Ecto neural progenitor cell (in vitro differentiated cells): ENCODE measurements around the gene KEL.

ENCODE experiments used
- DNase-seq: peaks from one replicate; pipeline ENCODE4 v3.0.0-alpha.2; 2018; ENCODE audit warnings: low spot score

KEL gene

DNA sequence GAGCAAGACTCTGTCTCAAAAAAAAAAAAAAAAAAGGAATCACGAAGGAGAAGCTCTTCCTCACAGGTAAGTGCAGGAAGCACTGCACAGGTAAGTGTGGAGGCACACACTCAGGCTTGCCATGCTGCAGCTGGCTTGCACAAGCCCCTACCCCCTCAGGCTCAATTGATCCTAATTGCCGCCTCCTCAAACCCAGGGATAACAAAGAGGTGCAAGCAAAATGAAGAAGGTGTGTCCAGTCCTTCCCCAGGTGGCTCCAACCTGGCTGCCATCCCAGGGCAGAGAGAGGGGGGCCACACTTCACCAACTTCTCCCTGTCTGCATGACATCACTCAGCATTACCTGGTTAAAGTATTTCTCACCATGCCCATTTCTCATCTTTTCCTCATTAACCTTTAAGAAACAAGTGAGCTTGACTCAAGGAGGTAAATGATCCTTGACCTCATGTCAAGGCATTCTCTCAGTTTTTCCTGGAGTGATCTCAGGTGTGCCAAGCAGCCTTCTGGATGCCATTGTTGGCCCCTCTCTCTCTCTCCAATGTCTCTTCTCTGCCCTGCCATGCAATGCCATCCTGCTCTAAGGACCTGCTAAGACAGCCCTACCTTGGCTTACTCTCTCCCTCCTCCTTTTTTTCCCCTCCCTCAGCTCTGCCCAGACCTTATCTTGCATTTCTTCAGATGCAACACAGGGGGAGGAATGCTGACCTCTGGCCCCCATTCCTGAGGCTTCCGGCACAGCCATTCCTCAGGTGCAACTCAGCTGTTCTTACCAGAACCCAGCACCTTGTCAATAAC is 63.6 kb downstream of the KEL start:
- DNase-seq, result no peak

DNA sequence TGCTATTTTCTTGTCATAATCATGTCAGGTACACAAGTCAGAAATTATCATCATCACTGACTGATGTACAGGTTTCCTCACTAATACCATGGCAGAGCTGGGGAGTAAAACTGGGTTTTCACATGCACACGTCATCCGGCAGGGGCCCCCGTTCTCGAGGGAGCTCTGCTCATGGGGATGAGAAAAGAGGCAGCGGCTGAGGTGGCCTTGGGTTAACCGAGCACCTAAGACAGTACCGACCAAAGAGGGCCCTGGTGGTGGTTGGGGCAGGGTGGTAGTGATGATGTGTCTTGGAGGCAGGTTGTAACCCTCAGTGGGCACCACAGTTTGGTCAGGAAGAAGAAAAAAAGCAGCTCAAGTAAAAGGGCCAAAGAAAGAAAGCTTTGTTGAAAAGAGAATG is 64.5 kb downstream of the KEL start:
- no peak for DNase-seq

DNA sequence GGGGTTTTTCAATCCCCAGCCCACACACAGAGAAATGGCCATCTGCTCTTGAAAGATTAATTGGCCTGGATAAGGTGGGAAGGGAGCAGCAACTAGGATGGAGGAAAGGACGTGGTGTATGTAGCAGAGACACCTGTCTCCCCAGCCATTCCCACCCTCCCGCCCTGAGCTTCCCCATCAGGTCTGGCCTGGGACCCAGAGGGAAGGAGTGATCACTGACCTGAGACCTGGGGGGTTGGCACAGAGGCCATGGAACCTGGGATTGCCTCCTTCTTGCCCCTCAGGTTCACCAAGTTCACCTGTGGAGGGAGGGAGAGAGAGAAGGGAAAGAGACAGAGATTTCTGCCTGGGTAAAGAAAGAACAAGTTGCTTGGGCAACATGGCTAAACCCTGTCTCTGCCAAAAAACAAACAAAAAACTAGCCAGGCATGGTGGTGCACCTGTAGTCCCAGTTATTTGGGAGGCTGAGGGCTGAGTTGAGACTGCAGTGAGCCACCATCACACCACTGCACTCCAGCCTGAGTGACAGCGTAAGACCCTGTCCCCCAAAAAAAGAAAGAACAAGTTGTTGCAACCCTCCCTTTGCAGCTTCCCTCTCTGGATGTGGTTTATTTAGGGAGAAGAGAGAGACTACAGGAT is 65.3 kb downstream of the KEL start:
- no peak for DNase-seq

DNA sequence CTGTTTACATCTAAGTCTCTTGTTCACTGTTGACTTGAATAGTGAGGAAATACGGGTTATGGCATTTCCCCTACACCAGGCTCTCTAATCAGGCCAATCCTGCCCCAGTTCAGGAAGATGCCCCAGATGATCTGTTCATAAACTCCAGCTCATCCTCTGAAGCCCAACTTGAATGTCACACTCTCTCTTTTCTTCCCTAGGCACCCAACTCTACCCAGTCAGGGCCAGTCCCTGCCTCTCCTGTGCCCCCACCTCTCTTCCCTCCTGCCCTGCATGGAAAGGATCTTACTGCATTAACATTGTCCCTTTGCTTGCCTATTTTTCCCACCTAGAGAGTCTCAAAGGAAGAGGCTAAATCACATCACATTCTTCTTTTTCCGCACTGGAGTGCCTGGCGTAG is 66.0 kb downstream of the KEL start:
- no peak for DNase-seq

DNA sequence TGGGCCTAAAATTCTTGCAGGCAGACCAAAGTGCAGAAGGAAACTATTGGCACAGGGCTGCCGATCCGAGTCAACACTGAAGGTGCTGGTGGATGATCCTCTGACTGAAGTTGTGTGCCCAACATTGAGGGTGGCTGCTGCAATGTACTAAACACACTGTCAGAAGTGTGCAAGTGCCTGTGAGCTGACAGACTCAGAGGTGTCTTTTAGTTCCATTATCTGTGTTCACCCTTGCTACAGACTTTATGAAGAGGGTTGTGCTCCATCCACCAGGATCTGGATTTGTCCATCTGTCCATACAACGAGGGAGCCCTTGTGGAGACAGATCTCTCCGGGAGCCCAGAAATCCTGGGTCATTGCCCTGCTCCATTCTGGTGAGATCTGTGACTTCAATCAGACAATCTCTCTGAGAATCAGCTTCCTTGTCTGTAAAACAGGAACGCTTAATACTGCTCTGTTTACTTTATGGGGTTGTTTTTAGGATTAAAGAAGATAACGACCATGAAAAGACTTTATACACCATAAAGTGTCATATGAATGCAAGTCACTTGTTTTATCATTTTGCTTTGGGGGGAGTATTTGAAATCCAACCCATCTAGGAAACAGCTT is 67.1 kb downstream of the KEL start:
- no peak for DNase-seq

DNA sequence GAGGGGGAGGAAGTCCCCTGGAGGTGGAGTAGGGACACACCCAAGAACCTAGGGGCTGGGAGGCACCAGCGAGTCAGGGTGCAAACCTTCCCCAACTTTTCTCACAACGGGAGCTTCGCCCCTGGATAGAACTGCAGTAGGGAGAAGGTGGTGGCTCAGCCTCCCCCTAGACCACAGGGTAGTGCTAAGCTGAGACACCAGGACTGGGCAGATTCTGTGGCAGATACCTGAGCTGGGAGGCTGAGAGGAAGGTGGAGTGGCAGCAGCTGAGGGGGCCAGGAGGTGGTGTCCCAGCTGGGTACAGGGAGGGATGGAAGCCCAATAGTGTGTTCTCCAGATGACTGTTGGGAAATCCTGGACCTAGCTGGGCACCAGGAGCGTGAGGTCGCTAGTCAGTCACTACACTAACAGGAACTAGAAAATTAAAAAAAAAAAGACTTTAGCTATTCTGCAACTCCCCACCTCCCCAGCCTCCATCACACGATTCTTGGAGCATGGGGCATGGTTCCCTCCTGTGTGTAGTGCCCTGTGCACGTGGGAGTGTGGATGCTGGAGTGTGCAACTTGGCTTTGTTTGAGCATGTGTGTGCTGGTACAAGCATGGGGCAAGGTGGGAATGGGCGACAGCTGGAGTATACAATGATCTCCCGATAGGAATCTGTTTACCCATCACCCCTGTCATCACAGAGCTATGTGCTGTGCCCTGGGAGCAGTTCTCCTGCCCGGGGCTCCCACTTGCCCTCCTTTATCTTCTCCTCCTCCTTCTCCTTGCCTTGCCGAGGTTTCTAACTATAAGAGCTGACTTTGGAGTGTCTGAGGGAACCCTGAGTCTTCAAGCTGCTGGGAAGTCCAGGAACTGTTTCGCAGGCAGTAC is 67.8 kb downstream of the KEL start:
- DNase-seq, result peak; percentile 28

DNA sequence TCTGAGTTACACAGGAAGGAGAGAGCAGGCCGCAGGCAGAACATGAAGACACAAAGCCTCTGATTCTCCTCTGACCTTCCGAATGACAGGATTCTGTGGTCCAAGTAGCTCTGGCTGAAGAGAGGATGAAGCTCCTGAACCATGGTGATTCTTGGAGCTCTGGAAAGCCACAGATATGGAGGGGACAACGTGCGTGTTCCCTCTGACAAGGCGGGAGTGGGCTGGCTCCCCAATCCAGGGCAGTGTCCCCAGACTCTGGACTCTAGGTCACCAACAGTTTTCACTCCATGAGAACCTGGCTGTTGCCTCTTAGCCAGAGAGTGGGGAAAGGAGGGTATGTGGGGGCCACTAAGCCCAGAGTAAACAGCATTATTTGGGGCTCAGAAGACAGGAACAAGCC is 69.2 kb downstream of the KEL start:
- DNase-seq, result peak; percentile 27

DNA sequence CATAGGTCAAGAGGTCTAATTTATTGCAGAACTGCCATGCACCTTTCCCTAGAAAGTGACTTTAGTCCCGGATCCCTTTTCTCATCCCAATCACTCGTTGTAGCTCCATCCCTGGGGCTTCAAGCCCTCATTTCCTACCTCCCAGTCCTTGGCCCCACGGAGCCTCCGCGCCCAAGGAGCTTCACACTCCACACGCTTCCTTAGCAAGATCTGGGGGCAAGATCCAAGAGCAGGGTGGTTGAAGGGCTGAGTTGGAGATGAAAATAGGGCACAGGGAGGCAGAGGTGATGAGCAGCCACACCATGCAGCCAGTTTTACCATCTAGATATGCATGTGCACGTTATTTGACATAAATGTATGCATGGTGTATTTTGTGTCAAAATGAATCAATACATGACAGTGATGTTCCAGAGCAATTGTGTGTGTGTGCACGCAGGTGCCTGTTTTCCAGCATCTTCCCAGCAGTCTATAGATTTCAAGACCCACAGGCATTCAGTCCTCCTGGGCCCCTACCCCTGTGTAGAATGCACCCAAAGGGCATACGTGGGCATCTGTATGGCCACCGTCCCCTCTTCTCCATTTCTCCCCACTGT is 70.6 kb downstream of the KEL start:
- DNase-seq, result no peak
